GM19035 (cell line): ENCODE measurements around the gene NTN1.

ENCODE experiments used
- ATAC-seq: cut with Tn5 transposase; IDR thresholded peaks from one replicate; pipeline ENCODE4 v1.9.1; 2021; ENCODE audit not compliant: unreplicated experiment

The NTN1 gene

GRCh38 chr17:9266697-9267117 lies 245.4 kb downstream of the NTN1 start:
- no peak for ATAC-seq

GRCh38 chr17:9268546-9268945 lies 247.2 kb downstream of the NTN1 start:
- ATAC-seq: no peak

GRCh38 chr17:9269350-9270035 lies 248.2 kb downstream of the NTN1 start:
- no peak for ATAC-seq

GRCh38 chr17:9270921-9271320 lies 249.6 kb downstream of the NTN1 start:
- no peak for ATAC-seq

- ATAC-seq: no peak
These were observed 250.7 kb downstream of the NTN1 start for GRCh38 chr17:9271989-9272388.

- ATAC-seq: no peak
These were observed 251.3 kb downstream of the NTN1 start for GRCh38 chr17:9272501-9273200.

- ATAC-seq: no peak
These were observed 252.4 kb downstream of the NTN1 start for GRCh38 chr17:9273428-9274391.

- ATAC-seq: no peak
These were observed 253.7 kb downstream of the NTN1 start for GRCh38 chr17:9274973-9275372.

- ATAC-seq: no peak
These were observed 258.6 kb downstream of the NTN1 start for GRCh38 chr17:9279893-9280292.

GRCh38 chr17:9283909-9284308 lies 262.6 kb downstream of the NTN1 start:
- ATAC-seq: no peak

- ATAC-seq: no peak
These were observed 263.6 kb downstream of the NTN1 start for GRCh38 chr17:9284884-9285283.

- no peak for ATAC-seq
These were observed 264.5 kb downstream of the NTN1 start for GRCh38 chr17:9285602-9286427.

- ATAC-seq: no peak
These were observed 265.1 kb downstream of the NTN1 start for GRCh38 chr17:9286434-9286833.

- no peak for ATAC-seq
These were observed 266.0 kb downstream of the NTN1 start for GRCh38 chr17:9287306-9287705.

- no peak for ATAC-seq
These were observed 268.9 kb downstream of the NTN1 start for GRCh38 chr17:9290226-9290613.

GRCh38 chr17:9291912-9292560 lies 270.7 kb downstream of the NTN1 start:
- ATAC-seq: no peak

- no peak for ATAC-seq
These were observed 271.2 kb downstream of the NTN1 start for GRCh38 chr17:9292561-9292941.
